ENCODE measurements around the gene CELF3. TPM values are rescaled to one million over a fixed set of nuclear protein-coding genes. Genes with fewer than 3 reads are reported as not detected.
"Not testable (repeated sequence)": the region's sequence is repeated elsewhere in the genome, so short reads cannot be mapped to it uniquely, and the experiment has no call there.

The CELF3 gene
- total RNA-seq, 2 experiments from 2014 or later: not detected

- peaks cover 13% of the 10 kb centered on the region for H3K27me3 Mint-ChIP-seq
- H3K36me3 Mint-ChIP-seq; H3K4me1 Mint-ChIP-seq (ENCODE audit: low read depth); H3K4me3 Mint-ChIP-seq; POLR2A ChIA-PET; DNase-seq; H3K27ac Mint-ChIP-seq: not testable (repeated sequence)
- peaks cover 17% of the 10 kb centered on the region for H3K9me3 Mint-ChIP-seq
- CTCF ChIA-PET: interaction anchor here (0.6 to 2.8 kb wide), 15 partner anchors 10 to 362 kb away, joined by 3 to 29 read pairs (median 6); partner anchors contain the start of genes CGN, RIIAD1 and SELENBP1
- intact Hi-C loops (cut with micrococcal nuclease): loop anchor here (2.0 to 10.0 kb wide), 2 partner anchors 199 to 289 kb away; no protein-coding TSS in a partner anchor
Observed at GRCh38 chr1:151733995-151734394, 17.4 kb upstream of the CELF3 start.

DNA sequence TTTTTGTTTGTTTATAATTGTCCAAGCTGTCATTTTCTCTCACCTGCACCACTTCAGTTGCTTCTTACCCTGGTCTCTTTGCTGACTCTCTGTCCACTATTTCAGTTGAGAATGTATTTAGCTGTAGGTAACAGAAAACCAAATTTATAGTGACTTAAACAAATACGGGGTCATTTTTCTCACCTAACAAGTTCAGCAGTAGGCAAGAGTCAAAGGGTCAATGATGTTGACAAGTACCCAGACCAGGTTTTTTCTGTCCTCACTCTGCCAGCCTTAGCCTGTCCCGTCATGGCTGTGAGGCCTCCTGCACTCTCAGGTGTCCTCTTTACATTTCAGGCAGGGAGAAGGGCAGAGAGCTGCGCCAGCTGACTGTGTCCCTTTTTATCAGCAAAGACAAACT, 16.5 kb upstream of the CELF3 start:
- Mint-ChIP-seq H3K4me1 (ENCODE audit: low read depth) (no peaks in the 10 kb centered on the region), H3K4me3 (no peak overlapping the region), H3K27me3 (peaks cover 17% of the 10 kb centered on the region), H3K9me3 (peaks cover 16% of the 10 kb centered on the region), H3K27ac (no peak overlapping the region), H3K36me3 (no peaks in the 10 kb centered on the region)
- DNase-seq: no peak
- ChIA-PET POLR2A (no interaction called here), CTCF (interaction anchor here (0.8 to 2.8 kb wide), 6 partner anchors 10 to 289 kb away, joined by 3 to 21 read pairs (median 8); no protein-coding TSS in a partner anchor)
- intact Hi-C loops (cut with micrococcal nuclease): loop anchor here (10.0 kb wide), 1 partner anchor 288 kb away; no protein-coding TSS in a partner anchor

GRCh38 chr1:151729966-151730291, 13.3 kb upstream of the CELF3 start:
- H3K27ac Mint-ChIP-seq: no peak overlapping the region
- H3K4me3 Mint-ChIP-seq: no peak overlapping the region
- no peaks in the 10 kb centered on the region for H3K4me1 Mint-ChIP-seq (ENCODE audit: low read depth)
- H3K36me3 Mint-ChIP-seq: no peaks in the 10 kb centered on the region
- H3K9me3 Mint-ChIP-seq: no peaks in the 10 kb centered on the region
- POLR2A ChIA-PET: no interaction called here
- intact Hi-C loops (cut with micrococcal nuclease): loop anchor here (10.0 kb wide), 1 partner anchor 285 kb away; no protein-coding TSS in a partner anchor
- CTCF ChIA-PET: no interaction called here
- peaks cover 31% of the 10 kb centered on the region for H3K27me3 Mint-ChIP-seq
- DNase-seq: no peak

GRCh38 chr1:151729157-151729965, 12.8 kb upstream of the CELF3 start:
- ChIA-PET CTCF (interaction anchor here (3.0 kb wide), 1 partner anchor 108 kb away, joined by 8 read pairs; no protein-coding TSS in a partner anchor), POLR2A (no interaction called here)
- Mint-ChIP-seq H3K4me1 (ENCODE audit: low read depth) (no peaks in the 10 kb centered on the region), H3K4me3 (no peak overlapping the region), H3K9me3 (no peaks in the 10 kb centered on the region), H3K36me3 (no peaks in the 10 kb centered on the region), H3K27me3 (peaks cover 33% of the 10 kb centered on the region), H3K27ac (no peak overlapping the region)
- DNase-seq: no peak
- intact Hi-C loops (cut with micrococcal nuclease): no loop called here

DNA sequence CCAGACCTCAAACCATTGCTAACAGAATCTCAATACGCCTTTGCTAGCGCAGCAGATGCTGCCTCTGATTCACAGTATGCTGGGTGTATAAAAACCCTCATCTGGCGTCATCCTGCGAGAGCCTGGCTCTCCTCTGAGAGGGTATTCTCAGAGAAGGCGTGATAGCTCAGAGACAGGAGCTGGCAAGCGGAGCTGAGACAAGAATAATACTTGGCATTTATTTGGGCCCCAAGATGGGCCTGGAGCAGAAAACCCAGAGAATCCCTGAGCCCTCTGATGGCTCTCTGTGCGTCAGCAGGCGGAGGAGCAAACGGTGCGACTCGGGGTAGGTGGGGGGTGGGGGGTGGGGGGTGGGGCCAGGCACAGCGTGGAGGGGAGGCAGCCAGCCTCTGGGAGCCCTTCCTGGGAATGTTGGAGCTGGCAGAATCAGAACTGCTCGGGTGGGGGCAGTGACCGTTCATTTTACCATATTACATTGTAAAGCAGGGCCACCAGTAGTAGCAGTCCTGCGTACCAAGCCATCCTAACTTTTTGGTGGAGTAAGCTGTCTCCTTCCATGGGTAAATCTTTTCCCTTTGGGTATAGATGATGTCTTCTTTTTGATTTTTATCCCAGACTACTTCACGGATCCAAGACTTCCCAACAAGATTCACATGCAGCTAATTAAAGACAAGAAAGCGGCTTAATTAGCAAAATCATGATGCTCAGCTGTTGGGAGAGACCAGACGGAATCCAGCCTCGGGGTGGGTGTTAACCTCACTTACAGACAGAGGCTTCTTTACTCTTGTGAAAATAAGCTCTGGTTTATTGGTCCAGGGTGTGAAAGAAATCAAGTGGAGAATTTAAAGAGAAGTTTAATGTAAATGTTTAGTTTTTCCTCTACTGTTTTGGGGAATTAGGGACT, 11.8 kb upstream of the CELF3 start:
- Mint-ChIP-seq H3K27me3 (peaks cover 41% of the 10 kb centered on the region), H3K4me1 (ENCODE audit: low read depth) (no peaks in the 10 kb centered on the region), H3K9me3 (no peaks in the 10 kb centered on the region), H3K36me3 (no peaks in the 10 kb centered on the region), H3K4me3 (no peak overlapping the region), H3K27ac (no peak overlapping the region)
- CTCF ChIA-PET: interaction anchor here (3.0 kb wide), 1 partner anchor 109 kb away, joined by 8 read pairs; no protein-coding TSS in a partner anchor
- POLR2A ChIA-PET: no interaction called here
- intact Hi-C loops (cut with micrococcal nuclease): no loop called here
- DNase-seq: no peak

- H3K9me3 Mint-ChIP-seq: no peaks in the 10 kb centered on the region
- H3K27ac Mint-ChIP-seq: no peak overlapping the region
- H3K36me3 Mint-ChIP-seq: no peaks in the 10 kb centered on the region
- H3K27me3 Mint-ChIP-seq: peaks cover 44% of the 10 kb centered on the region
- H3K4me1 Mint-ChIP-seq (ENCODE audit: low read depth): peaks cover 16% of the 10 kb centered on the region
- POLR2A ChIA-PET: no interaction called here
- no peak for DNase-seq
- no peak overlapping the region for H3K4me3 Mint-ChIP-seq
- CTCF ChIA-PET: interaction anchor here (3.1 kb wide), 1 partner anchor 10 kb away, joined by 13 read pairs; no protein-coding TSS in a partner anchor
- intact Hi-C loops (cut with micrococcal nuclease): no loop called here
Observed at GRCh38 chr1:151723726-151724370, 7.2 kb upstream of the CELF3 start.

DNA sequence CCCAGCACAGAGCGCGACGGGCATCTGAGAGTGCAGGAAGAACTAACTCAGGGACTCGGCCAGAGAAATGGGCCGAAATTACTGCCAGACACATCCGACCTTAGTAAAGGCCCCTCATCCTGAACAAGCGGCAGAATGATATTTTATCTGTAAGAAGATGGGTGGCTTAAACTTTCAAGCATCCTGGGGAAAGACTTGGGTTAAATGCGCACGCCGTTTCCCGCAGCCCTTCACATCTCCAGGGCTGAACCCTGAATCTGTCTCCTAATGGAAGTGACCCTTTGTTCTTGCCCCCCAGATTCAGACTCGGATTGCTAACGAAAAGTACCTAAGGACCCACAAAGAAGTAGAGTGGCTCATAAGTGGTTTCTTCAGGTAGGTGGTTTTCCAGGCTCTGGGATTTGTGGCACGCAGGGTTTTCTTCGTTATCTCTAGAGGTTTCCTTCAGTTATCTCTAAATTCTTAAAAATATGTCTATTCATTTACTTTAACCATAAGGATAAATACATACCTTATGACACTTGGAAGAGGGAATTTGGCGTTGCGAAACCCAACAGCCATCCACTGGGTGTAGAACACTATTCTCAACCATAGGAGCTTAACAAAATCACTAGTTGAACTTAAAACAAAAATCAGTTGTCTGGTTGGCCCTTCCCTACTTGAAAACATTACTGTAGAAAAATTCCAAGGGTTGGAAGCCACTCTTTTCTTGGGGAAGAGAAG, 5.3 kb upstream of the CELF3 start:
- Mint-ChIP-seq H3K36me3 (no peaks in the 10 kb centered on the region), H3K4me1 (ENCODE audit: low read depth) (peaks cover 21% of the 10 kb centered on the region), H3K27me3 (peaks cover 51% of the 10 kb centered on the region), H3K4me3 (peak overlapping the region; percentile 68), H3K27ac (no peak overlapping the region), H3K9me3 (no peaks in the 10 kb centered on the region)
- POLR2A ChIA-PET: no interaction called here
- DNase-seq: no peak
- CTCF ChIA-PET: interaction anchor here (1.2 to 3.1 kb wide), 2 partner anchors 12 to 115 kb away, joined by 3 to 13 read pairs; no protein-coding TSS in a partner anchor
- intact Hi-C loops (cut with micrococcal nuclease): no loop called here

DNA sequence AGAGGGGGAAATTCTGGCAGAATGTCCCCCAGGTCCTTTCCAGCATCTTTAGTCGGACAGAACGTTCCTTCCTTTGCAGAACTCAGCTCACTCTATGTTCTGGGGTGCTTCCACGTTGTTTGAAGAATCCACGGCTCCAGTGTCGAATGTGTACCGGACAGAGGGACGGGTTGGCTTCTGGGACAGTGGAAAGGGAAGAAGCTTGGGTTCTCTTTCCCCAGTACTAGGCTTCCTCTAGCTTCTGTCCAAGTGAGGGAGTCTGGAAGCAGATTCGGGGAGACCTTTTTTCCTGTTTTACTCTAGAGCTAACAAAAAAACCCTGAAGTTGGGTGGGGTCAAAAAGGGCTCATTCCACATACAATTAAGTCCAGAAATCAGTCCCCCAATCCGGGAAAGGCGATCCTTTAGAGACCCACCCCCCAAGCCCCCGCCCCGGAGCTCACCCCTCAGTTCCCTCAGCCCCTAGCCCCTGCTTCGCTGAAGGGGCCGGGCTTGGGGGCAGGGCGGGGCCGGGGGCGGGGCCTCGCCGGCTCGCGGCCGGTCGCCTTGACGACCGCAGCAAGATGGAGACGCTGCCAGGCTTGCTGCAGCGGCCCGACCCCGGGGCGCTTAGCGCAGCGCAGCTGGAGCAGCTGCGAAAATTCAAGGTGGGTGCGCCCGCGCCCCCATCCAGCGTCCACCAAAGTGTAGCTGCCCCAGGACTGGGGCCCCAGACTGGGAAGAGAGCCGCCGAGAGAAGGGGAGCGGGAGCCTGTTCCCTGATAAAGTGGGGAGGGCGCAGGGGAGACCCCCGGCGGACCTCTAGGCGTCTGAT, 4.6 kb upstream of the CELF3 start, which contains the start of gene RIIAD1:
Gene RIIAD1, plus strand, starts transcription at position 549 of the 814 bp plus-strand sequence. Its CDS starts 15 bp downstream, at position 564.
- ChIA-PET POLR2A (no interaction called here), CTCF (interaction anchor here (1.4 to 1.9 kb wide), 4 partner anchors 14 to 127 kb away, joined by 3 to 9 read pairs (median 6); no protein-coding TSS in a partner anchor)
- Mint-ChIP-seq H3K4me1 (ENCODE audit: low read depth) (peaks cover 24% of the 10 kb centered on the region), H3K36me3 (no peaks in the 10 kb centered on the region), H3K9me3 (no peaks in the 10 kb centered on the region), H3K27ac (no peak within 1 kb of the TSS), H3K4me3 (peak within 1 kb of the TSS; percentile 68), H3K27me3 (peaks cover 53% of the 10 kb centered on the region)
- intact Hi-C loops (cut with micrococcal nuclease): no loop called here
- peak; percentile 63 for DNase-seq

- ChIA-PET CTCF (interaction anchor here (1.4 to 1.9 kb wide), 4 partner anchors 14 to 126 kb away, joined by 3 to 9 read pairs (median 6); no protein-coding TSS in a partner anchor), POLR2A (no interaction called here)
- no peak for DNase-seq
- Mint-ChIP-seq H3K9me3 (no peaks in the 10 kb centered on the region), H3K27ac (no peak overlapping the region), H3K4me1 (ENCODE audit: low read depth) (peaks cover 26% of the 10 kb centered on the region), H3K27me3 (peaks cover 55% of the 10 kb centered on the region), H3K36me3 (no peaks in the 10 kb centered on the region), H3K4me3 (peak overlapping the region; percentile 28)
- intact Hi-C loops (cut with micrococcal nuclease): no loop called here
Observed at GRCh38 chr1:151720554-151720953, 4.0 kb upstream of the CELF3 start.

GRCh38 chr1:151720125-151720524, 3.5 kb upstream of the CELF3 start:
- Mint-ChIP-seq H3K4me1 (ENCODE audit: low read depth) (peaks cover 26% of the 10 kb centered on the region), H3K4me3 (no peak overlapping the region), H3K27me3 (peaks cover 57% of the 10 kb centered on the region), H3K27ac (no peak overlapping the region), H3K36me3 (no peaks in the 10 kb centered on the region), H3K9me3 (no peaks in the 10 kb centered on the region)
- DNase-seq: no peak
- intact Hi-C loops (cut with micrococcal nuclease): no loop called here
- ChIA-PET POLR2A (no interaction called here), CTCF (interaction anchor here (1.4 to 1.9 kb wide), 4 partner anchors 15 to 126 kb away, joined by 3 to 9 read pairs (median 6); no protein-coding TSS in a partner anchor)

All from activated CD4-positive, alpha-beta memory T cell treated with anti-CD3 and anti-CD28 coated beads for 36 hours (primary cell).